IPS DF 6.9 (cell line): ENCODE data around the gene PPP1R9B.

Experiments used
- DNase-seq: peaks from one replicate; pipeline ENCODE4 v3.0.0-alpha.2; 2013; ENCODE audit warnings: low read depth, low spot score
- H3K27ac ChIP-seq: one replicate; pipeline ENCODE4 v1.5.1; 2013; ENCODE audit warnings: low read length, control low read depth
- H3K27me3 ChIP-seq: 2 replicates; pipeline ENCODE4 v1.6.1; 2013; ENCODE audit warnings: mild to moderate bottlenecking, low read length; ENCODE audit not compliant: control insufficient read depth, insufficient read depth
- H3K36me3 ChIP-seq: 2 replicates; pipeline ENCODE4 v1.6.1; 2013; ENCODE audit warnings: low read length; ENCODE audit not compliant: control insufficient read depth, insufficient read depth
- H3K4me1 ChIP-seq: 2 replicates; pipeline ENCODE4 v1.6.1; 2013; ENCODE audit warnings: low read length; ENCODE audit not compliant: control insufficient read depth, insufficient read depth
- H3K4me3 ChIP-seq: 2 replicates; pipeline ENCODE4 v1.5.1; 2013; ENCODE audit warnings: mild to moderate bottlenecking, low read length
- H3K9me3 ChIP-seq: 2 replicates; pipeline ENCODE4 v1.6.1; 2013; ENCODE audit warnings: low read length, inconsistent platforms; ENCODE audit not compliant: control insufficient read depth, insufficient read depth
- WGBS: extraction: QIAGEN DNeasy Blood & Tissue Kit; methylation state at CpG from one replicate; pipeline ENCODE4 v1.1.7; 2013; ENCODE audit warnings: mixed read lengths, missing lambda C conversion rate; ENCODE audit not compliant: insufficient read length, insufficient coverage; 5-methylcytosine and 5-hydroxymethylcytosine counted together

PPP1R9B gene

GRCh38 chr17:50192618-50193291 is 42.3 kb upstream of the PPP1R9B start:
- DNase-seq, result no peak
- Histone ChIP-seq H3K27me3 (no peaks in the 10 kb centered on the region), H3K9me3 (no peaks in the 10 kb centered on the region), H3K4me1 (no peaks in the 10 kb centered on the region), H3K27ac (no peak overlapping the region), H3K4me3 (no peak overlapping the region), H3K36me3 (peaks cover 48% of the 10 kb centered on the region; the same call in 1 of the 2 replicates)
- WGBS, result no CpG with 5 or more reads among the region's 16 CpGs

- H3K9me3 ChIP-seq, result no peaks in the 10 kb centered on the region
- no peaks in the 10 kb centered on the region for H3K27me3 ChIP-seq
- WGBS, result no CpG with 5 or more reads among the region's 4 CpGs
- peaks cover 49% of the 10 kb centered on the region; the same call in 1 of the 2 replicates for H3K36me3 ChIP-seq
- no peak overlapping the region for H3K27ac ChIP-seq
- H3K4me3 ChIP-seq, result no peak overlapping the region
- H3K4me1 ChIP-seq, result no peaks in the 10 kb centered on the region
- no peak for DNase-seq
These were observed 41.7 kb upstream of the PPP1R9B start for GRCh38 chr17:50192144-50192617.

GRCh38 chr17:50191359-50192143 is 41.1 kb upstream of the PPP1R9B start:
- WGBS, result no CpG with 5 or more reads among the region's 21 CpGs
- no peak overlapping the region for H3K27ac ChIP-seq
- H3K9me3 ChIP-seq, result no peaks in the 10 kb centered on the region
- no peak for DNase-seq
- no peaks in the 10 kb centered on the region for H3K27me3 ChIP-seq
- H3K4me1 ChIP-seq, result no peaks in the 10 kb centered on the region
- peaks cover 48% of the 10 kb centered on the region; the same call in 1 of the 2 replicates for H3K36me3 ChIP-seq
- H3K4me3 ChIP-seq, result no peak overlapping the region

GRCh38 chr17:50190603-50191358 is 40.3 kb upstream of the PPP1R9B start:
- DNase-seq, result no peak
- Histone ChIP-seq H3K27me3 (no peaks in the 10 kb centered on the region), H3K27ac (no peak overlapping the region), H3K4me1 (no peaks in the 10 kb centered on the region), H3K9me3 (no peaks in the 10 kb centered on the region), H3K4me3 (no peak overlapping the region), H3K36me3 (peaks cover 49% of the 10 kb centered on the region; the same call in 1 of the 2 replicates)
- WGBS, result no CpG with 5 or more reads among the region's 8 CpGs

DNA sequence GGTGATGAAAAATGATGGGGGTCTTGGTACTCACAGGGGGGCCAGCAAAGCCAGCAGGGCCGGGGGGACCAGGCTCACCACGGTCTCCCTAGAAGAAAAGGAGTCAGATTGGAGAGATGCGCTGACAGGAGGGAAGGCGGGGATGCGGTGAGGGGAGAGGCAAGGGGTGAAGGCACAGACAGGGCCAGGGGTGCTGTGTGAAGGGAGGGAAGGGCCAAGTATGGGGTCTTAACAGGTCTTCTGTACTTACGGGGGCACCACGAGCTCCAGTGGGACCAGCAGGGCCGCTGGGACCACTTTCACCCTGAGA is 39.8 kb upstream of the PPP1R9B start:
- no peaks in the 10 kb centered on the region for H3K4me1 ChIP-seq
- DNase-seq, result no peak

GRCh38 chr17:50189550-50190292 is 39.2 kb upstream of the PPP1R9B start:
- Histone ChIP-seq H3K27ac (no peak overlapping the region), H3K4me1 (no peaks in the 10 kb centered on the region), H3K27me3 (no peaks in the 10 kb centered on the region), H3K36me3 (peaks cover 55% of the 10 kb centered on the region; the same call in 1 of the 2 replicates), H3K9me3 (no peaks in the 10 kb centered on the region), H3K4me3 (no peak overlapping the region)
- DNase-seq, result no peak
- WGBS, result no CpG with 5 or more reads among the region's 20 CpGs

More for the DNA sequence above, 39.8 kb upstream of the PPP1R9B start:
- no peak overlapping the region for H3K27ac ChIP-seq
- WGBS, result no CpG with 5 or more reads among the region's 8 CpGs
- H3K36me3 ChIP-seq, result peaks cover 53% of the 10 kb centered on the region; the same call in 1 of the 2 replicates
- no peak overlapping the region for H3K4me3 ChIP-seq
- H3K27me3 ChIP-seq, result no peaks in the 10 kb centered on the region
- no peaks in the 10 kb centered on the region for H3K9me3 ChIP-seq

GRCh38 chr17:50188921-50189549 is 38.6 kb upstream of the PPP1R9B start:
- WGBS, result no CpG with 5 or more reads among the region's 11 CpGs
- Histone ChIP-seq H3K4me1 (peaks cover 1% of the 10 kb centered on the region; the same call in 1 of the 2 replicates), H3K4me3 (no peak overlapping the region), H3K27me3 (no peaks in the 10 kb centered on the region), H3K9me3 (no peaks in the 10 kb centered on the region), H3K36me3 (peaks cover 49% of the 10 kb centered on the region; the same call in 1 of the 2 replicates), H3K27ac (no peak overlapping the region)
- no peak for DNase-seq

DNA sequence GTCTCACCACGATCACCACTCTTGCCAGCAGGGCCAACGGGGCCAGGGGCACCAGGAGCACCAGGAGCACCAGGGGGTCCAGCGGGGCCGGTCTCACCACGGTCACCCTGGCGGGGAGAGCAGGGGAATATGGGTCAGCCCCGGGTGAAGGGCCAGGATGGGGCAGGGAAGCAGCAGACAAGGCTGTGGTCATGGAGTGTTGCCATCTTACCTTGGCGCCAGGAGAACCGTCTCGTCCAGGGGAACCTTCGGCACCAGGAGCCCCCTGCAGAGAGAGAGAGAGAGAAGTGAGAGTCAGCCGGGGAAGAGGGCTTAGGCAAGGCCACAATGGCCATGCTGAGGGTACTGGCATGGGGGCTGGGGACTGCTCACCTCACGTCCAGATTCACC is 38.0 kb upstream of the PPP1R9B start:
- H3K36me3 ChIP-seq, result peaks cover 49% of the 10 kb centered on the region; the same call in 1 of the 2 replicates
- WGBS, result no CpG with 5 or more reads among the region's 13 CpGs
- peaks cover 1% of the 10 kb centered on the region; the same call in 1 of the 2 replicates for H3K4me1 ChIP-seq
- H3K4me3 ChIP-seq, result no peak overlapping the region
- H3K27me3 ChIP-seq, result no peaks in the 10 kb centered on the region
- H3K27ac ChIP-seq, result no peak overlapping the region
- DNase-seq, result no peak
- H3K9me3 ChIP-seq, result no peaks in the 10 kb centered on the region

GRCh38 chr17:50187751-50188530 is 37.5 kb upstream of the PPP1R9B start:
- H3K9me3 ChIP-seq, result no peaks in the 10 kb centered on the region
- H3K4me1 ChIP-seq, result peaks cover 1% of the 10 kb centered on the region; the same call in 1 of the 2 replicates
- no peak for DNase-seq
- no peak overlapping the region for H3K27ac ChIP-seq
- H3K27me3 ChIP-seq, result no peaks in the 10 kb centered on the region
- peaks cover 49% of the 10 kb centered on the region; the same call in 1 of the 2 replicates for H3K36me3 ChIP-seq
- no CpG with 5 or more reads among the region's 17 CpGs for WGBS
- no peak overlapping the region for H3K4me3 ChIP-seq
